Measurements from ENCODE around the gene APC. TPM values are rescaled to one million over a fixed set of nuclear protein-coding genes. Genes with fewer than 3 reads are reported as not detected.

Gene APC
- total and polyA plus RNA-seq, 8 donors: 4.2 to 24.0 (median 14.7) TPM

DNA sequence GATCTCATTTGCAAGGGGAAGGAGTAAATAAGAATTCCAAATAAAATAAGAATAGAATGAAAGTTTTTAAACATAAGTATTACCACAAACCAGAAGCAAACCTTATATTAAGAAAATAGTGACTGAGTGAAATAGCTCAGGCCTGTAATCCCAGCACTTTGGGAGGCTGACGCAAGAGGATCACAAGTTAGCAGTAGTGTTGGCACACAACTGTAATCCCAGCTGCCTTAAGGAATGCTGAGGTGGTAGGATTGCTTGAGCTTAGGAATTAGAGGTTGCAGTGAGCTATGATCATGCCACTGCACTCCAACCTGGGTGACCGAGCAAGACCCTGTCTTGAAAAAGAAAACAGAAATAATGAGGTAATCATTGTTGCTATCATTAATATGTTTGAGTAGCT lies 47.0 kb downstream of the APC start:
- intact Hi-C loops (cut with DNase I): no loop called here
- Histone ChIP-seq H3K27me3 (no peaks in the 10 kb centered on the region), H3K36me3 (no peaks in the 10 kb centered on the region), H3K9me3 (no peaks in the 10 kb centered on the region), H3K27ac (no peak overlapping the region), H3K4me3 (no peak overlapping the region), H3K4me1 (no peaks in the 10 kb centered on the region)
- FAIRE-seq: no peak
- ATAC-seq: no peak
- no peak for TF ChIP-seq CTCF (IDR thresholded peaks at IDR 0.05)
- DNase-seq: no peak
- 77 to 89% methylated on average over 2 of the region's 2 CpGs for WGBS, 2 donors

DNA sequence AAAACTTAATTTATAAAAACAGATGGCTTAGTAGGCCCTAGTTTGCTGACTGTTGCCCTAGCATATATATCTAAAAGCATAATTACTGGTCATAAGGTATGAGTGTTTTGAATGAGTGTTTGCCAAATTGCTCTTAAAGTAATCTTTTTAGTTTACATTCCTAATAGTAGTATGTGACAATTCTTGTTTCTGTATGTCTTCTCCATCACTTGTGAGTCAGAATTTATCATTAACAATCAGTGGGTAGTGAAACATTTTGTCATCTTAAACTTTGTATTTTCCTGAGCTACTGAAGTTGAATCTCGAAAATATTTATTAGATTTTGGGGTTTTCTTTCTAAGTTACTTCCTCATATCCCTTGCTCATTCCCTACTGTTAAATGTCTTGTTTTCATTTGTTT lies 49.6 kb downstream of the APC start:
- Histone ChIP-seq H3K4me3 (no peak overlapping the region), H3K36me3 (no peaks in the 10 kb centered on the region), H3K9me3 (no peaks in the 10 kb centered on the region), H3K4me1 (no peaks in the 10 kb centered on the region), H3K27ac (no peak overlapping the region), H3K27me3 (no peaks in the 10 kb centered on the region)
- TF ChIP-seq CTCF (IDR thresholded peaks at IDR 0.05): no peak
- DNase-seq (no peak), ATAC-seq (no peak), FAIRE-seq (no peak)
- intact Hi-C loops (cut with DNase I): no loop called here
- 73 to 86% methylated on average over 1 of the region's 1 CpG for WGBS, 2 donors

DNA sequence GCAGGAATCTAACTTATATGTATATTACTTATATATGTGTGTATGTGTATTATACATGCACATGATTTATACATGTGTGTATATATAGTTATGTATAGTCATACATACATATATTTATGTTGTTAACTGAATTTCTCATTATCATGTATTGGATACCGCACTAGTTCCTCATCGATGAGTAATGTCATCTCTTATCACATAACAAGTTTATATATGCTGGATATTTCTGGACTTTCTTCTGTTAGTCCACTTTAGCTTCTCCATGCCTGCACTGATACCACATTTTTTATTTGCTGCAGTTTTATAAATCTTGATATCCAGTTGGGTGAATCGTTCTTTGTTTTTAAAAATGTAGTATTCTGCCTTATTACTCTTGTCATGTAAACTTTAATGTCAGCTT lies 50.2 kb downstream of the APC start:
- Histone ChIP-seq H3K9me3 (no peaks in the 10 kb centered on the region), H3K27me3 (no peaks in the 10 kb centered on the region), H3K27ac (no peak overlapping the region), H3K36me3 (peaks cover 0 to 2% (median 0%) of the 10 kb centered on the region in 3 donors), H3K4me1 (no peaks in the 10 kb centered on the region), H3K4me3 (no peak overlapping the region)
- ATAC-seq (no peak), FAIRE-seq (no peak), DNase-seq (no peak)
- intact Hi-C loops (cut with DNase I): no loop called here
- 84 to 92% methylated on average over 3 of the region's 3 CpGs for WGBS, 2 donors
- no peak for TF ChIP-seq CTCF (IDR thresholded peaks at IDR 0.05)

DNA sequence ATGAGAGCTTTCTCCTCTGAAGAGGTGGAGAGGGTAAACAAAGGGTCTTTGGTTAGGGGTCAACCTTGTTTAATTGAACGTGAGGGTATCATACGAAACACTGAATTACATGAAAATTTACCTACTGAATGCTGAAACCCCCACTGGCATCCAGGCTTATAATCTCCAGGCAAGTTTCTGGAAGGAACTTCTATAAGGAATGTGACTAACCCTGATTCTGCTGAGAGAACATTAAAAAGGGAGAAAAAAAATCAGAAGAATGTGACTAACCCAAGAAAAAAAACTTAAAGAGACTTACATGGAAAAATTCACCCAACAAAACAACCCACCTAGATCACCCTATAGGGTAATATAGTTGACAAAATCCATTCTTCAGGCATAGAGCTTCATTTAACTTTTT lies 55.5 kb downstream of the APC start:
- H3K4me1 ChIP-seq: no peaks in the 10 kb centered on the region
- TF ChIP-seq CTCF (IDR thresholded peaks at IDR 0.05): no peak
- intact Hi-C loops (cut with DNase I): no loop called here
- FAIRE-seq: no peak
- H3K4me3 ChIP-seq: no peak overlapping the region
- H3K27ac ChIP-seq: no peak overlapping the region
- H3K36me3 ChIP-seq: peaks cover 0 to 10% (median 0%) of the 10 kb centered on the region in 3 donors
- WGBS, 2 donors: 79 to 88% methylated on average over 2 of the region's 2 CpGs
- H3K9me3 ChIP-seq: no peaks in the 10 kb centered on the region
- ATAC-seq: no peak
- H3K27me3 ChIP-seq: no peaks in the 10 kb centered on the region
- DNase-seq: no peak

DNA sequence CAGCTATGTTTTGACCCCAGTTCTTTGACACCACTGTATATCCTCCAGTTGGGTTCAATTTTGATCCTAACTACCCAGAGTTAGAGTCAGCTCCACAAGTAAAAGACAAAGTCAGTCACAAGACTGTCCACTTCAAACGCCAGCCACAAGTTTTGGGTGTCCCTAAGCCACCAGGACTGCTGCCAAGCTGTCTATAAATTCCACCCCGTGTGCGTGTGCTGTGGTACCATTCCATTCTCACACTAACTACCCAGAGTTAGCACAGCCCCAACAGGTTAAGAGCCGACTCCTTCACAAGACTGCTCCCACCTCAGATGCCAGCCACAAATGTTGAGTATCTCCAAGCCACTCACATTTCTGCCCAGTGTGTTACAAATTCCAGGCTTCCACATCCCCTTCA lies 56.7 kb downstream of the APC start:
- intact Hi-C loops (cut with DNase I): no loop called here
- H3K27me3 ChIP-seq: no peaks in the 10 kb centered on the region
- H3K27ac ChIP-seq: no peak overlapping the region
- TF ChIP-seq CTCF (IDR thresholded peaks at IDR 0.05): no peak
- no peaks in the 10 kb centered on the region for H3K4me1 ChIP-seq
- no peaks in the 10 kb centered on the region for H3K9me3 ChIP-seq
- FAIRE-seq: no peak
- H3K4me3 ChIP-seq: no peak overlapping the region
- DNase-seq: no peak
- no peak for ATAC-seq
- WGBS, 2 donors: 88 to 96% methylated on average over 4 of the region's 4 CpGs
- peaks cover 0 to 10% (median 0%) of the 10 kb centered on the region in 3 donors for H3K36me3 ChIP-seq

All from pancreas (tissue), 10 donors.